GM10266 (cell line): ENCODE results near the gene CLIP2.
"Not testable (repeated sequence)": the region's sequence is repeated elsewhere in the genome, so short reads cannot be mapped to it uniquely, and the experiment has no call there.

ENCODE experiments used
- DNase-seq: peaks from one replicate; pipeline ENCODE4 v3.0.0; 2012; ENCODE audit errors: extremely low spot score
- CTCF ChIP-seq: IDR thresholded peaks from 2 replicates; pipeline ENCODE4 v1.5.1; 2012; ENCODE audit warnings: mild to moderate bottlenecking, low read depth; ENCODE audit not compliant: control insufficient read depth, insufficient read depth; ENCODE audit errors: missing control alignments

The CLIP2 gene

GRCh38 chr7:74412056-74412455, 122.8 kb downstream of the CLIP2 start:
- DNase-seq = no peak
- no peak for TF ChIP-seq CTCF

DNA sequence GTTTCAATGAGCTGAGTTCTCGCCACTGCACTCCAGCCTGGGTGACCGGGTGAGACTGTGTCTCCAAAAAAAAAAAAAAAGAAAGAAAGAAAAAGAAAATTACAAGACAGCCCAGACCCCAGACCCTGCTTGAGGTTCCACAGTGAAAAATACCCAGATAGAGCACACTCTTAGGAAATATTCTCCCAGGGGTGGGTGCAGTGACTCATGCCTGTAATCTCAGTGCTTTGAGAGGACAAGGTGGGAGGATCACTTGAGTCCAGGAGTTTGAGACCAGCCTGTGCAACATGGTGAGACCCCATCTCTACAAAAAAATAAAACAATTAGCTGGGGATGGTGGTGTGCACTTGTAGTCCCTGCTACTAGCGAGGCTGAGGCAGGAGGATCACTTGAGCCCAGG, 123.4 kb downstream of the CLIP2 start:
- TF ChIP-seq CTCF = no peak
- no peak for DNase-seq

GRCh38 chr7:74414595-74415333, 125.6 kb downstream of the CLIP2 start:
- not testable (repeated sequence) for DNase-seq

DNA sequence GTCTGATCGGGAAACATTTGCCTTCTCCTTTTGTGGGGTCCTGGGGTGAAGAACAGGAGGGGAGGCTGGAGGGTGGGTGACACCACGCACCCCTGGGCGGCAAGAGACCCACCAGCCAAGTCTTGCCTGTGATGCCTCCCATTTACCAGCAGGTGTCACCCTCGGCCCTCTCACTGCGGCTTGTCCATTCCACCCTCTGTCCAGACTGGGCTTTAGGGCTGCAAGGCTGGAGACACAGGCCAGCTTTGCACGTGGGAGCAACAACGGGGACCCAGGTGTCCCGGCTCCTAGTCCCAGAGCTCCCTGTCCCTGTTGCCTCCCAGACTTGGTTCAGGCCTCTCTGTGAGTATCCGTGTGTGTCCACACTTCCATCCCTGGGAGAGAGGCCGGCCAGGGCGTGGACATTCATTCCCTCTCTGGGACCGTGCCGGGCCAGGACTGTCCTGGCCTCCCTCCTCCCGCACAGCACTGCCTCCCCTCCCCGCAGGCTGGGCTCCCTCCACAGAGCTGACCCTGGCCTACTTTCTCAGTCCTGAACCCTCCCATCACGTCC, 128.3 kb downstream of the CLIP2 start:
- TF ChIP-seq CTCF = peak; percentile 97
- peak; percentile 88 for DNase-seq

- no peak for DNase-seq
- no peak for TF ChIP-seq CTCF
These were observed 128.9 kb downstream of the CLIP2 start for GRCh38 chr7:74418076-74418475.

DNA sequence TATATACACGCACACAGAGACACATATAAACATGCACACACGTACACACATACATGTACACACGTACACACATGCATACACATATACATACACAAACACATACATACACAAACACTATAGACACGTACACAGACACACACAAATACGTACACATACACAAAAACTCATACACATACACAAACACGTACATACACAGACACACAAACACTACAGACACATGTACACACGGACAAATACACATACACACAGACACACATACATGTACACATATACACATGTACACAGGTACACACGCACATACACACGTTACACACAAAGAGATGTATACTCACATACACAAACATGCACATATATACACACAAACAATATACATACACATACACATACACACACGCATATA, 129.3 kb downstream of the CLIP2 start:
- no peak for DNase-seq
- no peak for TF ChIP-seq CTCF

DNA sequence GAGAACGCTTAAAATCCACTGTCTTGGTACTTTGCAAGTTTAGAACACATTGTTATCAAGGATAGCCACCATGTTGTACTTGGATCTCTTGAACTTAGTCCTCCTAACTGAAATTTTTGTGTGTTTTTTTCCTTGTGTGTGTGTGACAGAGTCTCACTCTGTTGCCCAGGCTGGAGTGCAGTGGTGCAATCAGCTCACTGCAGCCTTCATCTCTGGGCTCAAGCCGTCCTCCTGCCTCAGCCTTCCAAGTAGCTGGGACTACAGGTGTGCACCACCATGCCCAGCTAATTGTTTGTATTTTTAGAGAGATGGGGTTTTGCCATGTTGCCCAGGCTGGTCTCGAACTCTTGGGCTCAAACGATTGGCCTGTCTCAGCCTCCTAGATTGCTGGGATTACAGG, 130.0 kb downstream of the CLIP2 start:
- DNase-seq = not testable (repeated sequence)

DNA sequence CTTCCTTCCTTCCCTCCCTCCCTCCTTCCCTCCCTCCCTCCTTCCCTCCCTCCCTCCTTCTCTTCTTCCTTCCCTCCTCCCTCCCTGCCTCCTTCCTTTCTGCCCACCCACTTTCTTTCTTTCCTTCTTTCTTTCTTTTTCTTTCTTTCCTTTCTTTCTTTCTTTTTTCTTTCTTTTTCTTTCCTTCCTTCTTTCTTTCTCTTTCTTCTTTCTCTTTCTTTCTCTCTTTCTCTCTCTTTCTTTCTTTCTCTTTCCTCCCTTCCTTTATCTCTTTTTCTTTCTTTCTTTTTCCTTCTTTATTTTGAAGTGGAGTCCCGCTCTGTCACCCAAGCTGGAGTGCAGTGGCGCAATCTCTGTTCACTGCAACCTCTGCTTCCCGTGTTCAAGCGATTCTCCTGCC, 130.8 kb downstream of the CLIP2 start:
- no peak for TF ChIP-seq CTCF
- no peak for DNase-seq
